NCI-H510A (cell line): ENCODE measurements around the gene SUFU.
"Not testable (repeated sequence)": the region's sequence is repeated elsewhere in the genome, so short reads cannot be mapped to it uniquely, and the experiment has no call there.

Experiments used
- DNase-seq: peaks from one replicate; lab custom pipeline; 2025; lab: John Stamatoyannopoulos, UW

The SUFU gene

GRCh38 chr10:102651455-102652169 is 147.8 kb downstream of the SUFU start:
- DNase-seq, result no peak

- DNase-seq, result no peak
These were observed 148.6 kb downstream of the SUFU start for GRCh38 chr10:102652170-102652916.

GRCh38 chr10:102653060-102653459 is 149.3 kb downstream of the SUFU start:
- DNase-seq, result no peak

- DNase-seq, result no peak
These were observed 150.8 kb downstream of the SUFU start for GRCh38 chr10:102654566-102654965.

GRCh38 chr10:102654969-102655368 is 151.2 kb downstream of the SUFU start:
- DNase-seq, result no peak

- no peak for DNase-seq
These were observed 152.3 kb downstream of the SUFU start for GRCh38 chr10:102656026-102656425.

- DNase-seq, result no peak
These were observed 153.1 kb downstream of the SUFU start for GRCh38 chr10:102656791-102657371.

- no peak for DNase-seq
These were observed 153.7 kb downstream of the SUFU start for GRCh38 chr10:102657451-102657850.

GRCh38 chr10:102657984-102658724 is 154.4 kb downstream of the SUFU start:
- DNase-seq, result no peak

- no peak for DNase-seq
These were observed 155.0 kb downstream of the SUFU start for GRCh38 chr10:102658802-102659201.

- peak; percentile 64 for DNase-seq
These were observed 157.3 kb downstream of the SUFU start for GRCh38 chr10:102660888-102661657.

- DNase-seq, result no peak
These were observed 157.9 kb downstream of the SUFU start for GRCh38 chr10:102661658-102662028.

GRCh38 chr10:102665904-102666509 is 162.2 kb downstream of the SUFU start:
- DNase-seq, result no peak

GRCh38 chr10:102667411-102667810 is 163.6 kb downstream of the SUFU start:
- not testable (repeated sequence) for DNase-seq

- no peak for DNase-seq
These were observed 164.7 kb downstream of the SUFU start for GRCh38 chr10:102668326-102669107.

- DNase-seq, result no peak
These were observed 165.7 kb downstream of the SUFU start for GRCh38 chr10:102669206-102670064.

GRCh38 chr10:102670065-102670670 is 166.4 kb downstream of the SUFU start:
- DNase-seq, result no peak

GRCh38 chr10:102670871-102671434 is 167.2 kb downstream of the SUFU start:
- DNase-seq, result no peak
